GM10248 (cell line): ENCODE results near the gene ASB5.

Source experiments
- CTCF ChIA-PET: fragments of 300-600 bp; sonication (Branson Sonifier 250); formaldehyde crosslinking; extraction: SDS; loops from one replicate; lab custom pipeline; 2021; ENCODE audit warnings: antibody characterized with exemption; lab: Yijun Ruan, JAX
- POLR2A ChIA-PET: fragments of 350-650 bp; sonication (Branson Sonifier 250); formaldehyde crosslinking; extraction: SDS; loops from one replicate; lab custom pipeline; 2020; ENCODE audit warnings: antibody characterized with exemption; lab: Yijun Ruan, JAX
- DNase-seq: peaks from one replicate; pipeline ENCODE4 v3.0.0; 2012; ENCODE audit errors: extremely low spot score
- TF ChIP-seq, protein P1 (sequence below): IDR thresholded peaks from 2 replicates; pipeline ENCODE4 v1.5.1; 2012; ENCODE audit warnings: mild to moderate bottlenecking, low read depth; ENCODE audit errors: extremely low read depth, missing control alignments, control extremely low read depth

ASB5 gene

DNA sequence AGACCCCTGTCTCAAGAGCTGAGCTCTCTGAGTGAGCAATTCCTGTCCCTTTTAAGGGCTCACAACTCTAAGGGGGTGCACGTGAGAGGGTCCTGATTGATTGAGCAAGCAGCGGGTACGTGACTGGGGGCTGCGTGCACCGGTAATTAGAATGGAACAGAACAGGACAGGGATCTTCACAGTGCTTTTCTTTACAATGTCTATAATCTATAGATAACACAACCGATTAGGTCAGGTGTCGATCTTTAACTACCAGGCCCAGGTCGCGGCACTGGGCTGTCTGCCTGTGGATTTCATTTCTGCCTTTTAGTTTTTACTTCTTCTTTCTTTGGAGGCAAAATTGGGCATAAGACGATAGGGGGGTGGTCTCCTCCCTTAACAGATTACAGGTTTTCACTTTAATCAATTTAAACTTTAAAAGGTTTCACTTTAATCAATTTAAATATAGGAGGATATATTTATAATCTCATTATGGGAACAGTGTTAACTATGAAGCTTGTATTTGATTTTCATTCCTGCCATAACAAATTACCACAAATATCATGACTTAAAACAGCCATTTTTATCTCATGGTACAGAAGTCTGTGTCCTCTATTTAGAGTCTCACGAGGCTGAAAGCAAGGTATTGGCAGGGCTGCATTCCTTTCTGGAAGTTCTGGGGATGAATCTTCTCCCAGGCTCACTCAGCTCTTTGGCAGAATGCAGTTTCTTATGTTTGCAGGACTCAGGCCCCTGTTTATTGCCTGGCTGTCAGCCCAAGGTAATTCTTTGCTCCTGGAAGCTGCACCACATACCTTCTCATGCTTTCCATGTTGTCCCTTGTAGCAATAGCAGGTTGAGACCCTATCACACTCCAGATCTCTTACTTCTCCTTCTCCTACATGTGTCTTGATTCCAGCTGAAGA is 78.9 kb downstream of the ASB5 start:
- CTCF ChIA-PET, result no interaction called here
- TF ChIP-seq, protein P1, sequence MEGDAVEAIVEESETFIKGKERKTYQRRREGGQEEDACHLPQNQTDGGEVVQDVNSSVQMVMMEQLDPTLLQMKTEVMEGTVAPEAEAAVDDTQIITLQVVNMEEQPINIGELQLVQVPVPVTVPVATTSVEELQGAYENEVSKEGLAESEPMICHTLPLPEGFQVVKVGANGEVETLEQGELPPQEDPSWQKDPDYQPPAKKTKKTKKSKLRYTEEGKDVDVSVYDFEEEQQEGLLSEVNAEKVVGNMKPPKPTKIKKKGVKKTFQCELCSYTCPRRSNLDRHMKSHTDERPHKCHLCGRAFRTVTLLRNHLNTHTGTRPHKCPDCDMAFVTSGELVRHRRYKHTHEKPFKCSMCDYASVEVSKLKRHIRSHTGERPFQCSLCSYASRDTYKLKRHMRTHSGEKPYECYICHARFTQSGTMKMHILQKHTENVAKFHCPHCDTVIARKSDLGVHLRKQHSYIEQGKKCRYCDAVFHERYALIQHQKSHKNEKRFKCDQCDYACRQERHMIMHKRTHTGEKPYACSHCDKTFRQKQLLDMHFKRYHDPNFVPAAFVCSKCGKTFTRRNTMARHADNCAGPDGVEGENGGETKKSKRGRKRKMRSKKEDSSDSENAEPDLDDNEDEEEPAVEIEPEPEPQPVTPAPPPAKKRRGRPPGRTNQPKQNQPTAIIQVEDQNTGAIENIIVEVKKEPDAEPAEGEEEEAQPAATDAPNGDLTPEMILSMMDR, result no peak
- POLR2A ChIA-PET, result no interaction called here

DNA sequence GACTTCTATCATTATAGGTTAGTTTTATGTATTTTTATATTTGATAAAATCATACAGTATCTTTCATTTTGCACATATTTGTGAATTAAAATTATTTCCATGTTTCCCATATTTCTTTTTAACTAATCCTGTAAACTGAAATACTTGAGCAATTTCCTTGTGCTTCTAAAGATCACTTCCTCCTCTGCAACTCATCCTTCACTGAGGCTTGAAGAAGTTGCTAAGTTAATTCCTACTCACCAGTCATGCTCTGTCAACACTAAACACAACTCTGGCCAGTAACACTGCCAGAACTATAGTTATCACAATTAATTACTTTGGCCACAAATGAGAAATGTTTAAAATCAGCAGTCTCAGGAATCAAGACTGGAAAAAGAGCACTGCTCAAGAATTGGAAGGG is 80.4 kb downstream of the ASB5 start:
- ChIA-PET POLR2A (no interaction called here), CTCF (no interaction called here)
- no peak for DNase-seq
- TF ChIP-seq, protein P1, result no peak

More for the DNA sequence above, 78.9 kb downstream of the ASB5 start:
- no peak for DNase-seq

DNA sequence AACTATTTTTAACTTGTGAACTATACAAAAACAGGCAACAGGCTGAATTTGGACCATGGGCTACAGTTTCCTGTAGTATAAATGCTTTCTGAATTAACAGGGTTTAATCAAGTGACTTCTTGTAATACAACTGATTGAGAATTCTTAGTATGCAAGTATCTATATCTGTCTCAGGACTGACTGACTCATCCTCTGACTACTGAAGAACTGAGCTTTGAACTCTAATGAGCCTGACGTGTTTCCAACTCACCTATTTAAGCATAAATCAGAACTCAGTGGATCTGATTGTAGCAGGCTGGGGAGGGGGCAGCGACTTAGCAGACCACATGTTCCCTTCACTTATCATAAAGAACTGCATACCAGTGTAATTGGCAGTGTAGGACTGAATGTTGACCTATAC is 81.4 kb downstream of the ASB5 start:
- CTCF ChIA-PET, result no interaction called here
- DNase-seq, result no peak
- TF ChIP-seq, protein P1, result no peak
- POLR2A ChIA-PET, result no interaction called here

DNA sequence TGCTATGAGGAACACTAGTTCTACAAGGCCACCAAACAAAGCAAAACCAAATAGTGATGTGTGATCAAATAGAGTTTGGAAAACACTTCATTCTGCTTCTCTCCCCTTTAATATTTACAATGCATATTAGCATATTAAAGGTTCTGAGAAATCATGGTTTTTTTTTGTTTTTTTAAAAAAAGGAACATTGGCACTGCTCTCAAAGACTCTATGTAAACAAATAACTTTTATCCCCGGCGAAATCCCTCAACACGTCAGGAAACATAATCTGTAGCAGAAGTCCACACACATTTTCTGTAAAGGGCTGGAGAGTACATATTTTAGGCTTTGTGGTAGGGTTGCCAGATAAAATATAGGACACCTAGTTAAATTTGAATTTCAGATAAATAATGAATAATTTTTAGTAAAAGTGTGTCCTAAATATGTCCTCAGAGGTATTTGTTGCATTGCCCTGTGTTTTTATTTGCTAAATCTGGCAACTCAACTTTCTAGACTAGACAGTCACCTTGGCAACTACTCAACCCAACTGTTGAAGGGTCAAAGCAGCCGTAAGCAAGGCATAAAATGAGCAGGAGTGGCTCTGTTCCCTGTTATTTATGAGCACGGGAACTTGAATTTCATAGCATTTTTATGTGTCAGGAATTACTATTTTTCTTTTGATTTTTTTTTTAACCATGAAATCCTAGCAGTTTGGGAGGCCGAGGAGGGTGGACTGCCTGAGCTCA is 82.2 kb downstream of the ASB5 start:
- CTCF ChIA-PET, result no interaction called here
- POLR2A ChIA-PET, result no interaction called here
- no peak for DNase-seq
- TF ChIP-seq, protein P1, result no peak

DNA sequence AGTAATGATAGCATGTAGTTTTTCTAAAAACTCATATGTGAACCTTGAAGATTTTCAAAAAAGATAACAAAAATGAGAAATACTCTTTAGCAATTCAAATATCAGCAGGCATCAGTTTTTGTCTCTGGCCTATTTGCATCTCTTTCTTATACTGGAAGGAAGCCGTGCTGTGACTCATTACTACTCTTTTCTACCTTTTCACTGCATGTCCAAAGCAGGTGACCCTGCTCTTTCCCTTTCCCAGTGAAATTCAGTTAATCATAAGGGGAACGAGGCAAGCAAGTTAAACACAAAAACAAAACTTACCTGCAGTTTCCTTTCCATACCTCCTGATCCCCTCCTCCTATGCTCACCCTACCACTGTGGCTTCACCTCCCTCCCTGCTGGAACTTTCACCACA is 83.0 kb downstream of the ASB5 start:
- TF ChIP-seq, protein P1, result no peak
- no peak for DNase-seq
- ChIA-PET CTCF (interaction anchor here (1.0 kb wide), 1 partner anchor 36 kb away, joined by 3 read pairs; no protein-coding TSS in a partner anchor), POLR2A (no interaction called here)

DNA sequence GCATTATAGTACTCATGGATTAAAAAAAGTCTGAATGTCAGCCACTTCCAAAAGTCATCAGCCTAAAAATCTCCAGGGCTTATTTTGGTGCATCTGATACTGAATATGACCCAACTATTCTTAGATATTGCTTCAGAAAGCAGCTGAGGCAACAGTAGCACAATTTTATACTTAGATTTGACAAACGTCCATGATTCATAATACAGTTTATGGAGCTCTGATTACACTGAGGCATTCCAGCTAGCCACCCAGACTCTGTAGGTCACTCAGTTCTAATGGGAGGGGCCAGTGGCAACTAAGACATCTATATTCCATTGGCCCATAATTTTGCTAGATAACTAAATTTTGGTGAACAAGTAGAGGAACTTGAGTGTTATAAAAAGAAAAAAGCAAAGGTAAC is 84.0 kb downstream of the ASB5 start:
- ChIA-PET CTCF (interaction anchor here (1.0 kb wide), 1 partner anchor 35 kb away, joined by 3 read pairs; no protein-coding TSS in a partner anchor), POLR2A (no interaction called here)
- DNase-seq, result no peak
- TF ChIP-seq, protein P1, result no peak
